Measurements from ENCODE around the gene HMCN1. TPM values are rescaled to one million over a fixed set of nuclear protein-coding genes. Genes with fewer than 3 reads are reported as not detected.
"Not testable (repeated sequence)": the region's sequence is repeated elsewhere in the genome, so short reads cannot be mapped to it uniquely, and the experiment has no call there.

Gene HMCN1
- total RNA-seq, 3 donors from 2014 or later = 2.0 to 8.6 (median 3.4) TPM

GRCh38 chr1:185767508-185768120 lies 33.4 kb downstream of the HMCN1 start:
- Histone ChIP-seq H3K4me1 (ENCODE audit: low read depth) (no peaks in the 10 kb centered on the region), H3K4me3 (no peak overlapping the region), H3K9me3 (no peaks in the 10 kb centered on the region), H3K36me3 (ENCODE audit: low read depth) (no peaks in the 10 kb centered on the region)
- no peak for TF ChIP-seq CTCF (IDR thresholded peaks at IDR 0.05)
- ATAC-seq = no peak
- DNase-seq = no peak
- intact Hi-C loops (cut with DNase I, micrococcal nuclease) = no loop called here

DNA sequence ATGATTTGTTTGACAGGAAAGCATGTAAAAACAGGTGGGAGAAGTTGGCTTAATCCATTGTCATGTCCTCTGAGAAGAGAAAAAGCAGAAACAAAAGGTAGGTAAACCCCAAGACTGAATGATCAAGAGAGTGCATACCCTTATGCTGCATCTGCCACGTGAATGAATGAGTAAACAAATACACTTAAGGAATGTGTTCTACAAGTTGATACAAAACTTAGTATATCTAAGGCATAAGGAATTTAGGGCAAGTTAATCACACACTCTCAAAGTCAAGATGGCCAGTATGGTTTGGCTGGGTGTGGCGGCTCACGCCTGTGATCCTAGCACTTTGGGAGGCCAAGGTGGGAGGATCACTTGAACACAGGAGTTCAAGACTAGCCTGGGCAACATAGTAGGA lies 34.2 kb downstream of the HMCN1 start:
- Histone ChIP-seq H3K4me3 (no peak overlapping the region), H3K4me1 (ENCODE audit: low read depth) (no peaks in the 10 kb centered on the region), H3K9me3 (no peaks in the 10 kb centered on the region), H3K36me3 (ENCODE audit: low read depth) (no peaks in the 10 kb centered on the region)
- no peak for TF ChIP-seq CTCF (IDR thresholded peaks at IDR 0.05)
- intact Hi-C loops (cut with DNase I, micrococcal nuclease) = no loop called here
- ATAC-seq (no peak), DNase-seq (no peak)

DNA sequence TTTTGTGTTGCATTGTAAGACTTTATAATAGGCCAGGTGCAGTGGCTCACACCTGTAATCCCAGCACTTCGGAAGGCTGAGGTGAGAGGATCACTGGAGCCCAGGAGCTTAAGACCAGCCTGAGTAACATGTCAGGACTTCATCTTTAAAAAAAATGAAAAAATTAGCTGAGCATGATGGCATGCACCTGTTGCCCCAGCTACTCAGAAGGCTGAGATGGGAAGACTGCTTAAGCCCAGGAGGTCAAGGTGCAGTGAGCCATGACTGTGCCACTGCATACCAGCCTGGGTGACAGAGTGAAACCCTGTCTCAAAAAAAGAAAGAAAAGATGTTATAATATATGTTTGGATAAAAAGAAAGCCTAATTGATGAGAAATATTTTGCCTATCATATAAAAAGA lies 34.9 kb downstream of the HMCN1 start:
- H3K9me3 ChIP-seq = no peaks in the 10 kb centered on the region
- ATAC-seq (no peak), DNase-seq (no peak)
- no peaks in the 10 kb centered on the region for H3K4me1 ChIP-seq (ENCODE audit: low read depth)
- TF ChIP-seq CTCF (IDR thresholded peaks at IDR 0.05) = no peak
- no peaks in the 10 kb centered on the region for H3K36me3 ChIP-seq (ENCODE audit: low read depth)
- no peak overlapping the region for H3K4me3 ChIP-seq
- intact Hi-C loops (cut with DNase I, micrococcal nuclease) = no loop called here

DNA sequence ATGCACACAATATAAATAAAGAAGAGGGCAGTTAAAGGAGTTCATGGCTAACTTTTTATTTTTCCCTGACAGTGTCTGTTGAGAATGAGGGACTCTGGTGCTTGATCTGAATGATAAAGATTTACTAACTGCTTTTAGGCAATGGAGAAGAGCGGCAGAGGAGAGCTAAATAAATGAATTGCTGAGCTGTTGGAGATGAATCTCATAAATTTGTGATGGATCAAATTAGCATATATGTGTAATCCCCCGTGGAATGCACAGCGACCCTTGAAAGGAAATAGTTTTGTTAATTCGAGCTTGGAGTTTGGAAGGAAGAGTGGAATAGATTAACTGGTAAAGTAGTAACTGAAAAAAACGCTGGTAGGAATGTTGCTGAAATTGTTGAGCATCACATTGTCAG lies 40.2 kb downstream of the HMCN1 start:
- ATAC-seq (no peak), DNase-seq (no peak)
- Histone ChIP-seq H3K4me3 (no peak overlapping the region), H3K36me3 (ENCODE audit: low read depth) (no peaks in the 10 kb centered on the region), H3K4me1 (ENCODE audit: low read depth) (no peaks in the 10 kb centered on the region), H3K9me3 (no peaks in the 10 kb centered on the region)
- intact Hi-C loops (cut with DNase I, micrococcal nuclease) = no loop called here
- no peak for TF ChIP-seq CTCF (IDR thresholded peaks at IDR 0.05)

GRCh38 chr1:185775501-185775900 lies 41.3 kb downstream of the HMCN1 start:
- no peaks in the 10 kb centered on the region for H3K9me3 ChIP-seq
- TF ChIP-seq CTCF (IDR thresholded peaks at IDR 0.05) = no peak
- ATAC-seq = no peak
- intact Hi-C loops (cut with DNase I, micrococcal nuclease) = no loop called here
- H3K4me1 ChIP-seq (ENCODE audit: low read depth) = no peaks in the 10 kb centered on the region
- no peak for DNase-seq
- H3K4me3 ChIP-seq = no peak overlapping the region
- H3K36me3 ChIP-seq (ENCODE audit: low read depth) = no peaks in the 10 kb centered on the region

DNA sequence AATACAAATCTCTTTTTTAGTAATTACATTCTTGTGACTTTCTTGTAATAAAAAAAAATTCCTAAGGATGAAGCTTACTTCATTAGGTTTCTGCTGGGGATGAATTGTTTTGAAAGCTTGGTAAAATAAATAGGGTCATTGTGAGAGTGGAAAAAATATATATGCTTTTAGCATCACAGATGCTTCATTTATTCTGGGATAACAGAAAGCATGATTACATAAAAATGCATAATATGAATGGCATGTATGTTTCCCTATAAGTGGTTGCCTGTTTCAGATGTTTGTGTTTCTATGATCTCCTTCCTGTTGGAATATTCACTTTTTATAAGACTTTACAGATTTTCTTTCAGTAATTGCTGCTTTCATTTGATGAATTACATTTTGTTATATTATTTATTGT lies 42.3 kb downstream of the HMCN1 start:
- no peak for TF ChIP-seq CTCF (IDR thresholded peaks at IDR 0.05)
- no peak for DNase-seq
- Histone ChIP-seq H3K4me1 (ENCODE audit: low read depth) (no peaks in the 10 kb centered on the region), H3K36me3 (ENCODE audit: low read depth) (no peaks in the 10 kb centered on the region), H3K9me3 (no peaks in the 10 kb centered on the region), H3K4me3 (no peak overlapping the region)
- intact Hi-C loops (cut with DNase I, micrococcal nuclease) = no loop called here
- ATAC-seq = no peak

DNA sequence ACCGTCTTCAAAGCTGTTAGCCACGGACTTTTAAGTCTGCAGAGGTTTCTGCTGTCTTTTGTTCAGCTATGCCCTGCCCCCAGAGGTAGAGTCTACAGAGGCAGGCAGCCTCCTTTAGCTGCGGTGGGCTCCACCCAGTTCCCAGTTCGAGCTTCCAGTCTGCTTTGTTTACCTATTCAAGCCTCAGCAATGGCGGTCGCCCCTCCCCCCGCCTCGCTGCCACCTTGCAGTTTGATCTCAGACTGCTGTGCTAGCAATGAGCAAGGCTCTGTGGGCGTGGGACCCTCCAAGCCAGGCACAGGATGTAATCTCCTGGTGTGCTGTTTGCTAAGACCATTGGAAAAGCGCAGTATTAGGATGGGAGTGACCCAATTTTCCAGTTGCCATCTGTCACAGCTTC lies 49.7 kb downstream of the HMCN1 start:
- H3K4me1 ChIP-seq (ENCODE audit: low read depth); H3K36me3 ChIP-seq (ENCODE audit: low read depth); H3K4me3 ChIP-seq; H3K9me3 ChIP-seq; DNase-seq; ATAC-seq; intact Hi-C loops (cut with DNase I, micrococcal nuclease): not testable (repeated sequence)

Measured in mucosa of descending colon (tissue), 3 donors.